ENCODE results near the gene GATD1.

DNA sequence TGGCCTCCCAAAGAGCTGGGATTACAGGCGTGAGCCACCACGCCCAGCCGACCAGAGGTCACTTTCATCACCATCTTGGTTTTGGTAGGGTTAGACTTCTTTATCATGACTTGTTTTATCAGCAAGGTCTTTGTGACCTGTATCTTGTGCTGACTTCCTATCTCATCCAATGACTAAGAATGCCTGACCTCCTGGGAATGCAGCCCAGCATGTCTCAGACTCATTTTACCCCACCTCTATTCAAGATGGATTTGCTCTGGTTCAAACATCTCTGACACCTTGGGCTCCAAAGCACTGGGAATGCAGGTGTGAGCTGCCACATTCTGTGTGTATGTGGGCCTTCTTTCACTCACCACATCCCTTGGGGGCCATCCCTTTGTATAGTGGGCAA, 35.1 kb downstream of the GATD1 start:
- TF ChIP-seq, protein P1, sequence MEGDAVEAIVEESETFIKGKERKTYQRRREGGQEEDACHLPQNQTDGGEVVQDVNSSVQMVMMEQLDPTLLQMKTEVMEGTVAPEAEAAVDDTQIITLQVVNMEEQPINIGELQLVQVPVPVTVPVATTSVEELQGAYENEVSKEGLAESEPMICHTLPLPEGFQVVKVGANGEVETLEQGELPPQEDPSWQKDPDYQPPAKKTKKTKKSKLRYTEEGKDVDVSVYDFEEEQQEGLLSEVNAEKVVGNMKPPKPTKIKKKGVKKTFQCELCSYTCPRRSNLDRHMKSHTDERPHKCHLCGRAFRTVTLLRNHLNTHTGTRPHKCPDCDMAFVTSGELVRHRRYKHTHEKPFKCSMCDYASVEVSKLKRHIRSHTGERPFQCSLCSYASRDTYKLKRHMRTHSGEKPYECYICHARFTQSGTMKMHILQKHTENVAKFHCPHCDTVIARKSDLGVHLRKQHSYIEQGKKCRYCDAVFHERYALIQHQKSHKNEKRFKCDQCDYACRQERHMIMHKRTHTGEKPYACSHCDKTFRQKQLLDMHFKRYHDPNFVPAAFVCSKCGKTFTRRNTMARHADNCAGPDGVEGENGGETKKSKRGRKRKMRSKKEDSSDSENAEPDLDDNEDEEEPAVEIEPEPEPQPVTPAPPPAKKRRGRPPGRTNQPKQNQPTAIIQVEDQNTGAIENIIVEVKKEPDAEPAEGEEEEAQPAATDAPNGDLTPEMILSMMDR (IDR thresholded peaks at IDR 0.05): no peak
- no peak for TF ChIP-seq POLR2A (IDR thresholded peaks at IDR 0.05)
